Medulla oblongata (tissue), 1 donor: ENCODE measurements around the gene TMEM270.

Experiments used
- DNase-seq: peaks from one replicate; pipeline ENCODE4 v3.0.0-alpha.2; 2015; ENCODE audit errors: extremely low spot score

Gene TMEM270

DNA sequence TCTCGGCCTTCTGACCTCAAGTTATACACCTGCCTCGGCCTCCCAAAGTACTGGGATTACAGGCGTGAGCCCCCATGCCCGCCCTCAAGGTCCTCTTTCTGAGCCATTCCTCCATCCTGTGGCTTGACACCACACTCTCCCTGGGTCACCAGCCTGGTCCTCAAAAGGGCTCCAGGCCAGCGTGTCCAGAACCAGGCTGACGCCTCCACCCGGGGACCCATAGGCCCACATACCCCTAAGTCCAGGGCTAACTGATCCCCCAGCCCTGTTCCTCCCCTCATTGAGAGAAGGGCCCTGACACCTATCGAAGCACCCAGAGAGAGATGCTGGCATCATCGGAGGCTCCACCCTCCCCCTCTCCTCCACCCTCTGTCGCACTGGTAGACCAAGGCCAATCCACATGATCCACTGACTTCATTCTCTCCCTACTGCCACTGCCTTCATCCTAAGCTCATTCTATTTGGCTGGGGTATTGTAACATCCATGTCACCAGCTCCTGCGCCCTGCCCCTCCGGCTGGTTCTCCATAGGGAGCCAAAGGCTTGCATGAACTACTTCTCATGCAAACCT, 46.7 kb downstream of the TMEM270 start:
- no peak for DNase-seq

- DNase-seq, result no peak
Observed at GRCh38 chr7:73908123-73908611, 47.2 kb downstream of the TMEM270 start.

- peak; percentile 78 for DNase-seq
Observed at GRCh38 chr7:73909051-73909941, 48.3 kb downstream of the TMEM270 start.

DNA sequence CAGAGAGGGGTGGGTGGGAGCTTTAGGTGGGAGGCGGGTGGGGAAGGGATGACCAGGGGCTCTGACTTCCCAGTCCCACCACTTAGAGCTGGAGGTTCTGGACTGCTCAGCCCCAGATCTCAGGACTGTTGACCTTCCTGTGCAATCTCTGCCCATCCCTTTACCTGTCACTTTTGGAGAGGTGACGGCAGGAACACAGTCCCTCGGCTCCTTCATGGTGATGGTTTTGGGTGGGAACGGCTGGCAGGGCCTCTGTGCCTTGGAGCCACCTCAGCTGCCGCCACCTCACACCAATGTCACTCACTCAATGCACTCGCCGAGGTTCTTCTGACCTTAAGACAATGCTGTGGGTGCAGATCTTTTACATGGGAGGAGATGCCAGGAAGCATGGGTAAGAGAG, 49.0 kb downstream of the TMEM270 start:
- DNase-seq, result no peak

DNA sequence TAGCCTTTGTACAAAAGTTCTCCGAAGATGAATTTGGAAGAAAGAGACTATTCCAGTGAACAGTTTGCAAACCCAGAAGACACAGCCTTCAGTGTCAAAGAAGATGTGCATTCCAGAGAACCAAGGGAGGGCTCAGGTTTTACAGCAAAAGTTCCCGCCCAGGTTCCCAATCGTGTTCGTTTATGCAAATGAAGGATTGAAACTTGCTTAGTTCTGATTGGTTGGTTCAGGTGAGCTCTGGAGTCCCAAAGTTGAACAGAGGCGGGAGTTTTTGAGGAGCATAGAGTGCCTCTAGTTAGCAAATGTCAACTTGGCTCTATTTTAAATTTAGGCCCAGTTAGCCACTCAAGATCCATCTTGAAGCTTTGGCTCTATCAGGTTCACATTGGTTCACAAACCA, 51.3 kb downstream of the TMEM270 start:
- no peak for DNase-seq
